ENCODE measurements around the gene EHMT1.

GRCh38 chr9:137574192-137574591 is 44.6 kb upstream of the EHMT1 start:
- TF ChIP-seq GABPA (IDR thresholded peaks at IDR 0.05; ENCODE audit: low read depth) (no peak), CTCF (IDR thresholded peaks at IDR 0.05) (no peak), NFIC (IDR thresholded peaks at IDR 0.05; ENCODE audit: borderline replicate concordance) (no peak), TAF1 (IDR thresholded peaks at IDR 0.05; ENCODE audit: borderline replicate concordance, low read depth, low read length) (no peak), REST (IDR thresholded peaks at IDR 0.05; ENCODE audit: low read depth, low read length) (no peak)
